Smooth muscle cell (in vitro differentiated cells): ENCODE measurements around the gene NARF. TPM values are rescaled to one million over a fixed set of nuclear protein-coding genes. Genes with fewer than 3 reads are reported as not detected.
"Not testable (repeated sequence)": the region's sequence is repeated elsewhere in the genome, so short reads cannot be mapped to it uniquely, and the experiment has no call there.

Experiments
- DNase-seq: peaks from one replicate; lab custom pipeline; 2025; ENCODE audit not compliant: unreplicated experiment; lab: John Stamatoyannopoulos, UW
- H2AFZ ChIP-seq: fragments of 200-600 bp; sonication (generic); 2 replicates; pipeline ENCODE4 v1.6.0; 2016; ENCODE audit warnings: antibody characterized with exemption, low read depth, mild to moderate bottlenecking
- H3F3A ChIP-seq: fragments of 200-600 bp; sonication (generic); 2 replicates; pipeline ENCODE4 v1.6.0; 2017; ENCODE audit warnings: antibody characterized with exemption, low read depth
- H3K27ac ChIP-seq: fragments of 200-600 bp; sonication (generic); 2 replicates; pipeline ENCODE4 v1.5.1; 2016; ENCODE audit warnings: low read depth, mild to moderate bottlenecking
- H3K27me3 ChIP-seq: fragments of 200-600 bp; sonication (generic); 2 replicates; pipeline ENCODE4 v1.6.1; 2016; ENCODE audit warnings: low read depth, mild to moderate bottlenecking
- H3K36me3 ChIP-seq: fragments of 200-600 bp; sonication (generic); 2 replicates; pipeline ENCODE4 v1.5.1; 2016; ENCODE audit warnings: low read depth
- H3K4me1 ChIP-seq: fragments of 200-600 bp; sonication (generic); 2 replicates; pipeline ENCODE4 v1.5.1; 2016; ENCODE audit warnings: low read depth
- H3K4me2 ChIP-seq: fragments of 200-600 bp; sonication (generic); 2 replicates; pipeline ENCODE4 v1.6.0; 2016; ENCODE audit warnings: mild to moderate bottlenecking
- H3K4me3 ChIP-seq: fragments of 200-600 bp; sonication (generic); 2 replicates; pipeline ENCODE4 v1.5.1; 2016; ENCODE audit warnings: mild to moderate bottlenecking
- H3K79me2 ChIP-seq: fragments of 200-600 bp; sonication (generic); 2 replicates; pipeline ENCODE4 v1.6.0; 2016; ENCODE audit warnings: low read depth, mild to moderate bottlenecking
- H3K9ac ChIP-seq: fragments of 200-600 bp; sonication (generic); 2 replicates; pipeline ENCODE4 v1.6.0; 2016; ENCODE audit warnings: low read depth
- H3K9me3 ChIP-seq: fragments of 200-600 bp; sonication (generic); replicated peaks from 2 replicates; pipeline ENCODE4 v1.5.1; 2016; ENCODE audit warnings: low read depth
- H4K20me1 ChIP-seq: fragments of 200-600 bp; sonication (generic); 2 replicates; pipeline ENCODE4 v1.6.0; 2016; ENCODE audit warnings: low read depth
- CTCF ChIP-seq: fragments of 200-600 bp; sonication (generic); IDR thresholded peaks from 2 replicates; pipeline ENCODE4 v1.5.1; 2017; ENCODE audit warnings: borderline replicate concordance, mild to moderate bottlenecking, antibody characterized with exemption; ENCODE audit not compliant: insufficient read depth, poor library complexity, severe bottlenecking
- WGBS: methylation state at CpG from one replicate; pipeline ENCODE4 v1.1.7; 2016; ENCODE audit warnings: low lambda C conversion rate; 5-methylcytosine and 5-hydroxymethylcytosine counted together
- polyA plus RNA-seq: library from polyadenylated mRNA; unstranded; fragments of >200 nt; fragmentation: Nextera tagmentation; extraction: Ambion mirVana; gene quantifications from 2 replicates; pipeline ENCODE4 v1.2.1, GENCODE V29; 2016
- total RNA-seq: library from RNA; depleted of rRNA; stranded (reverse); fragments of >200 nt; gene quantifications from 2 replicates; pipeline ENCODE4 v1.2.3, GENCODE V29; 2014

Gene NARF
- total and polyA plus RNA-seq, 2 experiments from 2014 or later: 52.0 to 178 TPM

GRCh38 chr17:82411396-82412053, 47.0 kb upstream of the NARF start:
- no peak overlapping the region for H3K4me2 ChIP-seq
- H3K9ac ChIP-seq: no peak overlapping the region
- H3K4me3 ChIP-seq: no peak overlapping the region
- no peaks in the 10 kb centered on the region for H3K4me1 ChIP-seq
- H3K27ac ChIP-seq: no peak overlapping the region
- no peak overlapping the region for H2AFZ ChIP-seq
- no peaks in the 10 kb centered on the region for H3K79me2 ChIP-seq
- H3K27me3 ChIP-seq: no peaks in the 10 kb centered on the region
- no peaks in the 10 kb centered on the region for H3F3A ChIP-seq
- DNase-seq: no peak
- no peaks in the 10 kb centered on the region for H3K36me3 ChIP-seq
- no peaks in the 10 kb centered on the region for H3K9me3 ChIP-seq
- TF ChIP-seq CTCF: no peak
- WGBS: 97% methylated on average over 24 of the region's 24 CpGs
- H4K20me1 ChIP-seq: peaks cover 45% of the 10 kb centered on the region

- peaks cover 51% of the 10 kb centered on the region for H4K20me1 ChIP-seq
- not testable (repeated sequence) for H3K9me3 ChIP-seq, H2AFZ ChIP-seq, H3K27ac ChIP-seq, H3K4me2 ChIP-seq, H3K79me2 ChIP-seq, H3K4me1 ChIP-seq, H3F3A ChIP-seq, H3K27me3 ChIP-seq, H3K36me3 ChIP-seq, H3K9ac ChIP-seq, DNase-seq, H3K4me3 ChIP-seq
- 90% methylated on average over 12 of the region's 16 CpGs for WGBS
Observed at GRCh38 chr17:82412081-82412480, 46.5 kb upstream of the NARF start.

- no peak for DNase-seq
- Histone ChIP-seq H3K4me1 (peaks cover 2% of the 10 kb centered on the region), H3K36me3 (no peaks in the 10 kb centered on the region), H3K79me2 (no peaks in the 10 kb centered on the region), H3K9ac (no peak overlapping the region), H3K27me3 (no peaks in the 10 kb centered on the region), H4K20me1 (peaks cover 58% of the 10 kb centered on the region), H3F3A (no peaks in the 10 kb centered on the region), H3K27ac (no peak overlapping the region), H3K9me3 (no peaks in the 10 kb centered on the region), H3K4me3 (no peak overlapping the region), H3K4me2 (no peak overlapping the region), H2AFZ (no peak overlapping the region)
- TF ChIP-seq CTCF: no peak
- 97% methylated on average over 26 of the region's 29 CpGs for WGBS
Observed at GRCh38 chr17:82412535-82413520, 45.7 kb upstream of the NARF start.

GRCh38 chr17:82414548-82415281, 43.8 kb upstream of the NARF start:
- H3K4me1 ChIP-seq: peaks cover 3% of the 10 kb centered on the region
- no peaks in the 10 kb centered on the region for H3F3A ChIP-seq
- H3K9ac ChIP-seq: no peak overlapping the region
- peak; percentile 73 for TF ChIP-seq CTCF
- no peaks in the 10 kb centered on the region for H3K9me3 ChIP-seq
- no peak overlapping the region for H3K27ac ChIP-seq
- peak overlapping the region; percentile 77 for H3K4me2 ChIP-seq
- no peaks in the 10 kb centered on the region for H3K36me3 ChIP-seq
- H3K79me2 ChIP-seq: no peaks in the 10 kb centered on the region
- no peaks in the 10 kb centered on the region for H3K27me3 ChIP-seq
- peaks cover 60% of the 10 kb centered on the region for H4K20me1 ChIP-seq
- peak; percentile 42 for DNase-seq
- WGBS: 24% methylated on average over 38 of the region's 38 CpGs
- H2AFZ ChIP-seq: no peak overlapping the region
- no peak overlapping the region for H3K4me3 ChIP-seq
